Measurements from ENCODE around the gene MAP3K5. TPM values are rescaled to one million over a fixed set of nuclear protein-coding genes. Genes with fewer than 3 reads are reported as not detected.

Gene MAP3K5
- total RNA-seq, 1 experiment from 2014 or later: 8.1 TPM

- DNase-seq (ENCODE audit: low read depth, low spot score): no peak
- H3K4me1 ChIP-seq (ENCODE audit: control insufficient read depth, insufficient read depth, low read length): peaks cover 5% of the 10 kb centered on the region; the same call in 1 of the 2 replicates
- H3K36me3 ChIP-seq (ENCODE audit: control insufficient read depth, insufficient read depth, low read length): no peaks in the 10 kb centered on the region; the same call in 1 of the 2 replicates
- ChIA-PET POLR2A (no interaction called here), CTCF (interaction anchor here (0.6 to 1.2 kb wide), 5 partner anchors 13 to 307 kb away, joined by 3 to 9 read pairs (median 4); no protein-coding TSS in a partner anchor)
- H3K9me3 ChIP-seq (ENCODE audit: control insufficient read depth, insufficient read depth, low read depth, low read length): no peaks in the 10 kb centered on the region
- no TSS peak for BruUV-seq (replicated peaks)
- intact Hi-C loops (cut with micrococcal nuclease; ENCODE audit: unreplicated experiment): no loop called here
- in situ Hi-C loops (cut with HindIII; ENCODE audit: low pct_unique_long_range_greater_than_20kb, low sequenced_read_pairs): no loop called here
- H3K27me3 ChIP-seq (ENCODE audit: control insufficient read depth, insufficient read depth, low read length): peaks cover 14% of the 10 kb centered on the region
- H3K4me3 ChIP-seq (ENCODE audit: low read depth in 2 of 2, low read length in 2 of 2): no peak overlapping the region
- TF ChIP-seq TCF7L2 (IDR thresholded peaks at IDR 0.05; ENCODE audit: low read depth, low read length) (no peak), SIN3A (IDR thresholded peaks at IDR 0.05; ENCODE audit: borderline replicate concordance, insufficient read depth, low read depth, low read length) (no peak), CTCF (IDR thresholded peaks at IDR 0.05) (no peak), POLR2AphosphoS5 (IDR thresholded peaks at IDR 0.05; ENCODE audit: low read depth, low read length) (no peak)
- TF ChIP-seq, protein P1, sequence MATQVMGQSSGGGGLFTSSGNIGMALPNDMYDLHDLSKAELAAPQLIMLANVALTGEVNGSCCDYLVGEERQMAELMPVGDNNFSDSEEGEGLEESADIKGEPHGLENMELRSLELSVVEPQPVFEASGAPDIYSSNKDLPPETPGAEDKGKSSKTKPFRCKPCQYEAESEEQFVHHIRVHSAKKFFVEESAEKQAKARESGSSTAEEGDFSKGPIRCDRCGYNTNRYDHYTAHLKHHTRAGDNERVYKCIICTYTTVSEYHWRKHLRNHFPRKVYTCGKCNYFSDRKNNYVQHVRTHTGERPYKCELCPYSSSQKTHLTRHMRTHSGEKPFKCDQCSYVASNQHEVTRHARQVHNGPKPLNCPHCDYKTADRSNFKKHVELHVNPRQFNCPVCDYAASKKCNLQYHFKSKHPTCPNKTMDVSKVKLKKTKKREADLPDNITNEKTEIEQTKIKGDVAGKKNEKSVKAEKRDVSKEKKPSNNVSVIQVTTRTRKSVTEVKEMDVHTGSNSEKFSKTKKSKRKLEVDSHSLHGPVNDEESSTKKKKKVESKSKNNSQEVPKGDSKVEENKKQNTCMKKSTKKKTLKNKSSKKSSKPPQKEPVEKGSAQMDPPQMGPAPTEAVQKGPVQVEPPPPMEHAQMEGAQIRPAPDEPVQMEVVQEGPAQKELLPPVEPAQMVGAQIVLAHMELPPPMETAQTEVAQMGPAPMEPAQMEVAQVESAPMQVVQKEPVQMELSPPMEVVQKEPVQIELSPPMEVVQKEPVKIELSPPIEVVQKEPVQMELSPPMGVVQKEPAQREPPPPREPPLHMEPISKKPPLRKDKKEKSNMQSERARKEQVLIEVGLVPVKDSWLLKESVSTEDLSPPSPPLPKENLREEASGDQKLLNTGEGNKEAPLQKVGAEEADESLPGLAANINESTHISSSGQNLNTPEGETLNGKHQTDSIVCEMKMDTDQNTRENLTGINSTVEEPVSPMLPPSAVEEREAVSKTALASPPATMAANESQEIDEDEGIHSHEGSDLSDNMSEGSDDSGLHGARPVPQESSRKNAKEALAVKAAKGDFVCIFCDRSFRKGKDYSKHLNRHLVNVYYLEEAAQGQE (IDR thresholded peaks at IDR 0.05; ENCODE audit: insufficient read depth in 1 of 2, low read depth in 2 of 2, low read length in 1 of 2): no peak
- no peak for ATAC-seq
- H3K27ac ChIP-seq (ENCODE audit: low read length): no peak overlapping the region
Measured at GRCh38 chr6:136547871-136548270, 244.4 kb downstream of the MAP3K5 start.

- intact Hi-C loops (cut with micrococcal nuclease; ENCODE audit: unreplicated experiment) (no loop called here), in situ Hi-C loops (cut with HindIII; ENCODE audit: low pct_unique_long_range_greater_than_20kb, low sequenced_read_pairs) (no loop called here)
- Histone ChIP-seq H3K4me3 (ENCODE audit: low read depth in 2 of 2, low read length in 2 of 2) (no peak overlapping the region), H3K9me3 (ENCODE audit: control insufficient read depth, insufficient read depth, low read depth, low read length) (no peaks in the 10 kb centered on the region), H3K36me3 (ENCODE audit: control insufficient read depth, insufficient read depth, low read length) (no peaks in the 10 kb centered on the region; the same call in 1 of the 2 replicates), H3K27ac (ENCODE audit: low read length) (no peak overlapping the region), H3K4me1 (ENCODE audit: control insufficient read depth, insufficient read depth, low read length) (peaks cover 5% of the 10 kb centered on the region; the same call in 1 of the 2 replicates), H3K27me3 (ENCODE audit: control insufficient read depth, insufficient read depth, low read length) (peaks cover 17% of the 10 kb centered on the region)
- ATAC-seq (no peak), DNase-seq (ENCODE audit: low read depth, low spot score) (peak; percentile 54)
- ChIA-PET CTCF (interaction anchor here (0.5 to 1.2 kb wide), 6 partner anchors 13 to 306 kb away, joined by 3 to 9 read pairs (median 4); no protein-coding TSS in a partner anchor), POLR2A (no interaction called here)
- BruUV-seq (replicated peaks): no TSS peak
- TF ChIP-seq, protein P1 (IDR thresholded peaks at IDR 0.05; ENCODE audit: insufficient read depth in 1 of 2, low read depth in 2 of 2, low read length in 1 of 2): no peak
- TF ChIP-seq CTCF (IDR thresholded peaks at IDR 0.05): peak; percentile 89; the same call in 1 of the 2 replicates
Measured at GRCh38 chr6:136547336-136547735, 244.9 kb downstream of the MAP3K5 start.

Measured in Panc1 (cell line).